Central memory CD8-positive, alpha-beta T cell (primary cell): Measurements from ENCODE around the gene TLX1.

Experiments
- ATAC-seq: fragments of 150-1000 bp; cut with Tn5 transposase; replicated peaks from 2 replicates; pipeline ENCODE4 v1.10.0; 2022; ENCODE audit warnings: mild to moderate bottlenecking, moderate FRiP score, moderate number of reproducible peaks; ENCODE audit not compliant: poor library complexity, severe bottlenecking; ENCODE audit errors: extremely low read depth
- DNase-seq, 2 donors: peaks; one replicate each; pipeline ENCODE4 v3.0.0; 2021; ENCODE audit warnings: low spot score in 2 of 2
- H3K27ac Mint-ChIP-seq: one replicate; pipeline ENCODE4 v1.8.0; 2022; ENCODE audit warnings: low read depth, mild to moderate bottlenecking, moderate library complexity, mixed read lengths
- H3K27me3 Mint-ChIP-seq: one replicate; pipeline ENCODE4 v1.8.0; 2022; ENCODE audit warnings: mixed read lengths
- H3K36me3 Mint-ChIP-seq: one replicate; pipeline ENCODE4 v1.8.0; 2022; ENCODE audit warnings: mild to moderate bottlenecking, moderate library complexity, mixed read lengths; ENCODE audit not compliant: insufficient read depth
- H3K4me1 Mint-ChIP-seq: one replicate; pipeline ENCODE4 v1.8.0; 2022; ENCODE audit warnings: mixed read lengths
- H3K4me3 Mint-ChIP-seq: one replicate; pipeline ENCODE4 v1.8.0; 2022; ENCODE audit warnings: mild to moderate bottlenecking, moderate library complexity, mixed read lengths
- H3K9me3 Mint-ChIP-seq: one replicate; pipeline ENCODE4 v1.8.0; 2022; ENCODE audit warnings: mixed read lengths

The TLX1 gene

DNA sequence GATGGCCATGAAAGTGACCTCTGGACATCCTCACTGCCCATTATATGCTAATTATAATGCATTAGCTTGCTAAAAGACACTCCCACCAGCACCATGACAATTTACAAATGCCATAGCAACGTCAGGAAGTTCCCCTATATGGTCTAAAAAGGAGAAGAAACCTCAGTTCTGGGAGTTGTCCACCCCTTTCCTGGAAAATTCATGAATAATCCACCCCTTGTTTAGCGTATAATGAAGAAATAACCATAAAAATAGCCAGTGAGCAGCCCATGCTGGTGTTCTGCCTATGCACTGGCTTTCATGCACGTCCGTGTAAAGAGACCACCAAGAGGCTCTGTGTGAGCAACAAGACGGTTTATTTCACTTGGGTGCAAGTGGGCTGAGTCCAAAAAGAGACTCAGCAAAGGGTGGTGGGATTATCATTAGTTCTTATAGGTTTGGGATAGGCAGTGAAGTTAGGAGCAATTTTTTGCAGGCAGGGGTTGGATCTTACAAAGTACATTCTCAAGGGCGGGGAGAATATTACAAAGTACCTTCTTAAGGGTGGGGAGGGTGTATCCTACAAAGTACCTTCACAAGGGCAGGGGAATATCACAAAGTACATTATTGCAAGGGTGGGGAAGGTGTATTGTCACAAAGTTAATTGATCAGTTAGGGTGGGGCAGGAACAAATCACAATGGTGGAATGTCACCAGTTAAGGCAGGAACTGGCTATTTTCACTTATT is 52.5 kb downstream of the TLX1 start:
- Mint-ChIP-seq H3K4me1 (no peaks in the 10 kb centered on the region), H3K9me3 (no peaks in the 10 kb centered on the region), H3K36me3 (no peaks in the 10 kb centered on the region), H3K27ac (no peak overlapping the region), H3K27me3 (peaks cover 18% of the 10 kb centered on the region), H3K4me3 (no peak overlapping the region)
- DNase-seq = no peak
- ATAC-seq = no peak
